ENCODE data around the gene CBX4. TPM values are rescaled to one million over a fixed set of nuclear protein-coding genes. Genes with fewer than 3 reads are reported as not detected.

The CBX4 gene
- polyA plus RNA-seq, 1 of the 3 experiments (the other 2 are of a cell fraction), result 21.9 TPM

- 25% methylated on average over 34 of the region's 40 CpGs for WGBS (ENCODE audit: low lambda C conversion rate)
- Histone ChIP-seq H3K36me3 (replicated peaks in 1 of 2; ENCODE audit: control insufficient read depth in 1 of 2, insufficient read depth in 2 of 2, low read length in 1 of 2) (no peaks in the 10 kb centered on the region), H4K20me1 (ENCODE audit: insufficient read depth) (no peaks in the 10 kb centered on the region), H3K4me1 (ENCODE audit: control insufficient read depth in 1 of 2, insufficient read depth in 2 of 2, low read depth in 1 of 2, low read length in 1 of 2) (peaks cover 15 to 41% of the 10 kb centered on the region in 2 experiments), H3K4me3 (ENCODE audit: low read depth in 2 of 2, low read length in 1 of 2) (peak overlapping the region in 1 of 2 experiments; percentile 50; a peak in 3 of 4 replicates), H2AFZ (ENCODE audit: low read depth) (no peak overlapping the region), H3K9ac (no peak overlapping the region), H3K9me3 (no peaks in the 10 kb centered on the region), H3K27me3 (ENCODE audit: insufficient read depth) (peaks cover 50% of the 10 kb centered on the region), H3K27ac (ENCODE audit: low read depth in 2 of 2, low read length in 1 of 2) (peak overlapping the region in 1 of 2 experiments; percentile 84; a peak in 2 of 4 replicates), H3F3A (replicated peaks; ENCODE audit: insufficient read depth) (peaks cover 19% of the 10 kb centered on the region), H3K4me2 (peak overlapping the region; percentile 100; the same call in 1 of the 2 replicates), H3K79me2 (ENCODE audit: insufficient read depth) (no peaks in the 10 kb centered on the region), H3K9me2 (no peaks in the 10 kb centered on the region)
- POLR2A ChIA-PET, result interaction anchor here (0.8 to 6.9 kb wide), 3 partner anchors 12 to 68 kb away, joined by 5 to 93 read pairs (median 50); partner anchors contain the start of genes CBX4 and CBX8
- DNase-seq, result peak; percentile 80
- CTCF ChIA-PET, result interaction anchor here (0.8 to 14.7 kb wide), 18 partner anchors 10 to 273 kb away, joined by 3 to 274 read pairs (median 6); partner anchors contain the start of genes CBX2, CBX4 and CBX8
- TF ChIP-seq SIN3A (IDR thresholded peaks at IDR 0.05; ENCODE audit: borderline replicate concordance, low read depth, low read length) (no peak), POLR2AphosphoS5 (IDR thresholded peaks at IDR 0.05; ENCODE audit: low read depth, low read length) (no peak), FOXJ3 (CRISPR knock-in tag; IDR thresholded peaks at IDR 0.05) (no peak)
Measured at GRCh38 chr17:79809530-79810129, 29.6 kb downstream of the CBX4 start.

GRCh38 chr17:79808763-79809529, 30.3 kb downstream of the CBX4 start:
- Histone ChIP-seq H3F3A (replicated peaks; ENCODE audit: insufficient read depth) (peaks cover 19% of the 10 kb centered on the region), H3K9me2 (no peaks in the 10 kb centered on the region), H3K9ac (no peak overlapping the region), H3K9me3 (no peaks in the 10 kb centered on the region), H3K27ac (ENCODE audit: low read depth in 2 of 2, low read length in 1 of 2) (no peak overlapping the region; a peak in 1 of 4 replicates), H3K36me3 (replicated peaks in 1 of 2; ENCODE audit: control insufficient read depth in 1 of 2, insufficient read depth in 2 of 2, low read length in 1 of 2) (no peaks in the 10 kb centered on the region), H3K4me2 (no peak overlapping the region), H4K20me1 (ENCODE audit: insufficient read depth) (no peaks in the 10 kb centered on the region), H2AFZ (ENCODE audit: low read depth) (no peak overlapping the region), H3K79me2 (ENCODE audit: insufficient read depth) (no peaks in the 10 kb centered on the region), H3K4me3 (ENCODE audit: low read depth in 2 of 2, low read length in 1 of 2) (no peak overlapping the region), H3K27me3 (ENCODE audit: insufficient read depth) (peaks cover 56% of the 10 kb centered on the region), H3K4me1 (ENCODE audit: control insufficient read depth in 1 of 2, insufficient read depth in 2 of 2, low read depth in 1 of 2, low read length in 1 of 2) (peaks cover 15 to 35% of the 10 kb centered on the region in 2 experiments)
- ChIA-PET CTCF (interaction anchor here (0.6 to 14.7 kb wide), 33 partner anchors 11 to 274 kb away, joined by 3 to 274 read pairs (median 5); partner anchors contain the start of genes CBX2, CBX4 and CBX8), POLR2A (interaction anchor here (0.5 to 6.9 kb wide), 5 partner anchors 12 to 165 kb away, joined by 3 to 93 read pairs (median 5); partner anchors contain the start of genes CBX2, CBX4 and CBX8)
- 94% methylated on average over 19 of the region's 20 CpGs for WGBS (ENCODE audit: low lambda C conversion rate)
- DNase-seq, result no peak
- TF ChIP-seq GABPA (IDR thresholded peaks at IDR 0.05; ENCODE audit: low read depth), result no peak
- no peak for TF ChIP-seq RFX5 (IDR thresholded peaks at IDR 0.05; ENCODE audit: low read length)
- no peak for TF ChIP-seq RCOR1 (IDR thresholded peaks at IDR 0.05; ENCODE audit: low read length)
- no peak for TF ChIP-seq FOXJ3 (CRISPR knock-in tag; IDR thresholded peaks at IDR 0.05)
- no peak for TF ChIP-seq IRF3 (IDR thresholded peaks at IDR 0.05; ENCODE audit: low read depth, low read length)
- TF ChIP-seq MAX (IDR thresholded peaks at IDR 0.05; ENCODE audit: low read depth), result no peak
- TF ChIP-seq MXI1 (IDR thresholded peaks at IDR 0.05; ENCODE audit: low read depth, low read length), result no peak
- no peak for TF ChIP-seq SIN3A (IDR thresholded peaks at IDR 0.05; ENCODE audit: borderline replicate concordance, low read depth, low read length)
- TF ChIP-seq EZH2phosphoT487 (IDR thresholded peaks at IDR 0.05; ENCODE audit: borderline replicate concordance, low read depth), result no peak
- no peak for TF ChIP-seq TAF1 (IDR thresholded peaks at IDR 0.05; ENCODE audit: borderline replicate concordance, low read depth, low read length)
- peak; percentile 83 for TF ChIP-seq RAD21 (IDR thresholded peaks at IDR 0.05; ENCODE audit: low read length)
- TF ChIP-seq FOXM1 (IDR thresholded peaks at IDR 0.05; ENCODE audit: low read depth), result no peak
- TF ChIP-seq YY1 (IDR thresholded peaks at IDR 0.05; ENCODE audit: low read depth), result no peak
- no peak for TF ChIP-seq USF2 (IDR thresholded peaks at IDR 0.05; ENCODE audit: borderline replicate concordance, low read depth, low read length)
- no peak for TF ChIP-seq EP300 (IDR thresholded peaks at IDR 0.05; ENCODE audit: borderline replicate concordance in 1 of 2, low read depth in 1 of 2, low read length in 1 of 2)
- no peak for TF ChIP-seq NFIC (IDR thresholded peaks at IDR 0.05; ENCODE audit: borderline replicate concordance)
- TF ChIP-seq RXRA (IDR thresholded peaks at IDR 0.05; ENCODE audit: borderline replicate concordance, low read depth), result no peak
- no peak for TF ChIP-seq FOSL2 (IDR thresholded peaks at IDR 0.05; ENCODE audit: borderline replicate concordance, low read depth)
- no peak for TF ChIP-seq USF1 (IDR thresholded peaks at IDR 0.05; ENCODE audit: borderline replicate concordance, low read depth)
- no peak for TF ChIP-seq POLR2AphosphoS5 (IDR thresholded peaks at IDR 0.05; ENCODE audit: low read depth, low read length)
- TF ChIP-seq SMC3 (IDR thresholded peaks at IDR 0.05; ENCODE audit: low read depth, low read length), result peak; percentile 57; the same call in 1 of the 2 replicates

Data from SK-N-SH (cell line).